ENCODE data around the gene LYG1.

GRCh38 chr2:99299580-99299979 lies 1.4 kb downstream of the LYG1 start:
- TF ChIP-seq POLR2A (IDR thresholded peaks at IDR 0.05; ENCODE audit: low read length) (no peak), GATA1 (IDR thresholded peaks at IDR 0.05; ENCODE audit: low read depth, low read length) (no peak)
